Trophoblast cell (in vitro differentiated cells and primary cell): ENCODE data around the gene VPS8.
"Not testable (repeated sequence)": the region's sequence is repeated elsewhere in the genome, so short reads cannot be mapped to it uniquely, and the experiment has no call there.

Experiments
- DNase-seq, 2 donors: peaks; one replicate each; pipeline ENCODE4 v3.0.0-alpha.2; 2016
- H2AFZ ChIP-seq: 2 replicates; pipeline ENCODE4 v1.6.1; 2013; ENCODE audit warnings: low read length, moderate library complexity, mild to moderate bottlenecking; ENCODE audit not compliant: insufficient read depth, poor library complexity
- H2AK5ac ChIP-seq: 2 replicates; pipeline ENCODE4 v1.6.1; 2013; ENCODE audit warnings: mild to moderate bottlenecking, low read length
- H2BK120ac ChIP-seq: 2 replicates; pipeline ENCODE4 v1.6.1; 2013; ENCODE audit warnings: low read length, mild to moderate bottlenecking, moderate library complexity; ENCODE audit not compliant: insufficient read depth, poor library complexity
- H2BK12ac ChIP-seq: 2 replicates; pipeline ENCODE4 v1.6.1; 2013; ENCODE audit warnings: mild to moderate bottlenecking, low read length, moderate library complexity
- H2BK5ac ChIP-seq: 2 replicates; pipeline ENCODE4 v1.6.1; 2013; ENCODE audit warnings: low read length, low read depth, moderate library complexity, mild to moderate bottlenecking; ENCODE audit not compliant: poor library complexity
- H3K14ac ChIP-seq: 2 replicates; pipeline ENCODE4 v1.6.1; 2013; ENCODE audit warnings: mild to moderate bottlenecking, low read length
- H3K18ac ChIP-seq: 2 replicates; pipeline ENCODE4 v1.6.1; 2013; ENCODE audit warnings: mild to moderate bottlenecking, low read length
- H3K23ac ChIP-seq: 2 replicates; pipeline ENCODE4 v1.6.1; 2013; ENCODE audit warnings: low read length
- H3K27ac ChIP-seq: 2 replicates; pipeline ENCODE4 v1.5.1; 2013; ENCODE audit warnings: low read depth, mild to moderate bottlenecking, inconsistent platforms, low read length, moderate library complexity
- H3K27me3 ChIP-seq: 2 replicates; pipeline ENCODE4 v1.6.1; 2013; ENCODE audit warnings: inconsistent platforms, mild to moderate bottlenecking, low read length, moderate library complexity; ENCODE audit not compliant: insufficient read depth
- H3K36me3 ChIP-seq, 2 experiments: 1 replicate in 1 of 2; 2 replicates in 1 of 2; pipeline ENCODE4 v1.6.1; 2013; ENCODE audit warnings: low read length in 2 of 2, mild to moderate bottlenecking in 2 of 2, moderate library complexity in 1 of 2; ENCODE audit not compliant: insufficient read depth in 2 of 2, control insufficient read depth in 1 of 2
- H3K4ac ChIP-seq: 2 replicates; pipeline ENCODE4 v1.6.1; 2013; ENCODE audit warnings: low read depth, mild to moderate bottlenecking, low read length, moderate library complexity
- H3K4me1 ChIP-seq, 2 experiments: 1 replicate in 1 of 2; 2 replicates in 1 of 2; pipeline ENCODE4 v1.6.1; 2013; ENCODE audit warnings: low read length in 2 of 2, mild to moderate bottlenecking in 2 of 2, moderate library complexity in 1 of 2; ENCODE audit not compliant: insufficient read depth in 2 of 2, control insufficient read depth in 1 of 2
- H3K4me2 ChIP-seq: 2 replicates; pipeline ENCODE4 v1.6.1; 2013; ENCODE audit warnings: inconsistent platforms, mild to moderate bottlenecking, low read length, moderate library complexity
- H3K4me3 ChIP-seq: 2 replicates; pipeline ENCODE4 v1.5.1; 2013; ENCODE audit warnings: mild to moderate bottlenecking, low read depth, low read length, inconsistent platforms
- H3K79me1 ChIP-seq: one replicate; pipeline ENCODE4 v1.6.1; 2013; ENCODE audit warnings: low read length
- H3K79me2 ChIP-seq: 2 replicates; pipeline ENCODE4 v1.6.1; 2013; ENCODE audit warnings: low read length, mild to moderate bottlenecking; ENCODE audit not compliant: control insufficient read depth, insufficient read depth, poor library complexity
- H3K9ac ChIP-seq: 2 replicates; pipeline ENCODE4 v1.6.1; 2013; ENCODE audit warnings: mild to moderate bottlenecking, low read length
- H3K9me3 ChIP-seq: 2 replicates; pipeline ENCODE4 v1.6.1; 2013; ENCODE audit warnings: low read depth, mild to moderate bottlenecking, control low read depth, inconsistent platforms, low read length; ENCODE audit not compliant: insufficient read depth
- H4K12ac ChIP-seq: 2 replicates; pipeline ENCODE4 v1.6.1; 2013; ENCODE audit warnings: low read depth, mild to moderate bottlenecking, low read length, moderate library complexity
- H4K8ac ChIP-seq: 2 replicates; pipeline ENCODE4 v1.6.1; 2013; ENCODE audit warnings: low read depth, mild to moderate bottlenecking, low read length, moderate library complexity
- H4K91ac ChIP-seq: one replicate; pipeline ENCODE4 v1.6.1; 2013; ENCODE audit warnings: low read depth, mild to moderate bottlenecking, low read length, moderate library complexity
- WGBS: extraction: QIAGEN DNeasy Blood & Tissue Kit; methylation state at CpG from one replicate; pipeline ENCODE4 v1.1.7; 2013; ENCODE audit warnings: missing lambda C conversion rate; ENCODE audit not compliant: insufficient read length, insufficient coverage; ENCODE audit errors: extremely low coverage; 5-methylcytosine and 5-hydroxymethylcytosine counted together

Gene VPS8

DNA sequence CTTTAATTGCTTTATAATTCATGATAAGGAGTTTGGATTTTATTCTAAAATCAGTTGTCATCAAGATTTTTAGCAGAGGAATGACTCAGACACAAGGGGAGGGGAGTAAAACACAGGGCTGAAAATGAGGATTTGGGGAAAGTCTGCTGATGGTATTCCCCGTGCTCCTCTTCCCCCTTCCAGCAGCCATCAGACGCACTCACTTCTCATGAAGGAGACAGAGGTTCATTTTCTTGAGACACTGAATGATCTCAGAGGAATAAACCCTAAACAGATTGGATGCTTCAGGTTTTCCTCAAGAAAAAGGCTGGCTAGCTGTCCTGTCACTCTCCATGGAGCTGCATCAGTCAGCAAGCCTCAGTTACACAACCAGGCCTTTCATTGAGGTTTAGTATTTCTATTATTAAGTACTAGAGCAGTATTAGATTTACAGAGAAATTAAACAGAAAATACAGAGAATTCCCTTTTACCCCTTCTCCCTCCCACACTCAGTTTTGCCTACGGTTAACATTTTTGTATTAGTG lies 174.5 kb downstream of the VPS8 start:
- Histone ChIP-seq H4K12ac (no peak overlapping the region), H3K79me2 (no peaks in the 10 kb centered on the region), H3K4me3 (no peak overlapping the region), H3K9me3 (no peaks in the 10 kb centered on the region), H3K4ac (no peak overlapping the region), H3K27me3 (no peaks in the 10 kb centered on the region), H3K27ac (no peak overlapping the region), H2BK120ac (no peak overlapping the region), H4K8ac (no peak overlapping the region), H2AFZ (no peak overlapping the region), H2AK5ac (no peak overlapping the region), H3K9ac (no peak overlapping the region), H2BK12ac (no peak overlapping the region), H2BK5ac (no peak overlapping the region), H3K36me3 (no peaks in the 10 kb centered on the region), H3K79me1 (no peaks in the 10 kb centered on the region), H3K4me1 (no peaks in the 10 kb centered on the region), H3K4me2 (no peak overlapping the region), H3K18ac (no peak overlapping the region), H3K23ac (no peak overlapping the region), H3K14ac (no peak overlapping the region), H4K91ac (no peak overlapping the region)
- no CpG with 5 or more reads among the region's 3 CpGs for WGBS
- DNase-seq = no peak

GRCh38 chr3:184993394-184993793 lies 181.4 kb downstream of the VPS8 start:
- no peak overlapping the region for H2BK5ac ChIP-seq
- no peak overlapping the region for H3K9ac ChIP-seq
- peaks cover 0 to 4% of the 10 kb centered on the region in 2 experiments for H3K36me3 ChIP-seq
- no peak overlapping the region for H2BK12ac ChIP-seq
- no peak overlapping the region for H3K27ac ChIP-seq
- H2AK5ac ChIP-seq = no peak overlapping the region
- no peak overlapping the region for H3K4ac ChIP-seq
- H3K14ac ChIP-seq = no peak overlapping the region
- H3K23ac ChIP-seq = no peak overlapping the region
- no peak overlapping the region for H4K12ac ChIP-seq
- no peak overlapping the region for H3K18ac ChIP-seq
- H4K91ac ChIP-seq = no peak overlapping the region
- H3K79me1 ChIP-seq = no peaks in the 10 kb centered on the region
- no peak overlapping the region for H4K8ac ChIP-seq
- WGBS = no CpG with 5 or more reads among the region's 1 CpG
- no peak overlapping the region for H2BK120ac ChIP-seq
- H3K4me2 ChIP-seq = no peak overlapping the region
- no peaks in the 10 kb centered on the region for H3K79me2 ChIP-seq
- H2AFZ ChIP-seq = no peak overlapping the region
- H3K9me3 ChIP-seq = peaks cover 2% of the 10 kb centered on the region
- no peak overlapping the region for H3K4me3 ChIP-seq
- H3K27me3 ChIP-seq = no peaks in the 10 kb centered on the region
- peak in 1 of 2 donors; percentile 3 for DNase-seq
- no peaks in the 10 kb centered on the region for H3K4me1 ChIP-seq

DNA sequence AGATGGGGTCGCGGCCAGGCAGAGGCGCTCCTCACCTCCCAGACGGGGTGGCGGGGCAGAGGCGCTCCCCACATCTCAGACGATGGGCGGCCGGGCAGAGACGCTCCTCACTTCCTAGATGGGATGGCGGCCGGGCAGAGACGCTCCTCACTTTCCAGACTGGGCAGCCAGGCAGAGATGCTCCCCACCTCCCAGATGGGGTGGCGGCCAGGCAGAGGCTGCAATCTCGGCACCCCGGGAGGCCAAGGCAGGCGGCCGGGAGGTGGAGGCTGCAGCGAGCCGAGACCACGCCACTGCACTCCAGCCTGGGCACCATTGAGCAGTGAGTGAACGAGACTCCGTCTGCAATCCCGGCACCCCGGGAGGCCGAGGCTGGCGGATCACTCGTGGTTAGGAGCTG lies 191.9 kb downstream of the VPS8 start:
- not testable (repeated sequence) for H3K79me1 ChIP-seq, H2BK5ac ChIP-seq, H4K12ac ChIP-seq, H3K9me3 ChIP-seq, H2BK120ac ChIP-seq, H3K4ac ChIP-seq, H3K27me3 ChIP-seq, H2AFZ ChIP-seq, H3K27ac ChIP-seq, H3K9ac ChIP-seq, H3K36me3 ChIP-seq, H4K8ac ChIP-seq, H3K23ac ChIP-seq, H3K79me2 ChIP-seq, H3K4me1 ChIP-seq, H3K4me3 ChIP-seq, H3K4me2 ChIP-seq, H3K14ac ChIP-seq, DNase-seq, H2AK5ac ChIP-seq, H4K91ac ChIP-seq, H2BK12ac ChIP-seq, H3K18ac ChIP-seq
- WGBS = no CpG with 5 or more reads among the region's 28 CpGs

GRCh38 chr3:185009650-185010049 lies 197.7 kb downstream of the VPS8 start:
- no peak overlapping the region for H3K14ac ChIP-seq
- no CpG with 5 or more reads among the region's 3 CpGs for WGBS
- no peaks in the 10 kb centered on the region for H3K27me3 ChIP-seq
- H3K4me1 ChIP-seq = no peaks in the 10 kb centered on the region
- no peak overlapping the region for H4K12ac ChIP-seq
- no peak overlapping the region for H3K4me2 ChIP-seq
- no peak overlapping the region for H3K4me3 ChIP-seq
- H3K18ac ChIP-seq = no peak overlapping the region
- no peak overlapping the region for H2AK5ac ChIP-seq
- no peaks in the 10 kb centered on the region for H3K79me1 ChIP-seq
- no peak overlapping the region for H2AFZ ChIP-seq
- H3K23ac ChIP-seq = no peak overlapping the region
- H3K9me3 ChIP-seq = no peaks in the 10 kb centered on the region
- H3K9ac ChIP-seq = no peak overlapping the region
- no peak overlapping the region for H2BK12ac ChIP-seq
- H4K8ac ChIP-seq = no peak overlapping the region
- H2BK5ac ChIP-seq = no peak overlapping the region
- H3K36me3 ChIP-seq = no peaks in the 10 kb centered on the region
- no peak for DNase-seq
- H4K91ac ChIP-seq = no peak overlapping the region
- H2BK120ac ChIP-seq = no peak overlapping the region
- no peak overlapping the region for H3K4ac ChIP-seq
- H3K27ac ChIP-seq = no peak overlapping the region
- H3K79me2 ChIP-seq = no peaks in the 10 kb centered on the region
